DMS79 (cell line): ENCODE results near the gene SH2B2.
"Not testable (repeated sequence)": the region's sequence is repeated elsewhere in the genome, so short reads cannot be mapped to it uniquely, and the experiment has no call there.

Source experiments
- DNase-seq: peaks from one replicate; lab custom pipeline; 2025; lab: John Stamatoyannopoulos, UW

Gene SH2B2

GRCh38 chr7:102306916-102307677, 20.4 kb downstream of the SH2B2 start:
- DNase-seq, result no peak

DNA sequence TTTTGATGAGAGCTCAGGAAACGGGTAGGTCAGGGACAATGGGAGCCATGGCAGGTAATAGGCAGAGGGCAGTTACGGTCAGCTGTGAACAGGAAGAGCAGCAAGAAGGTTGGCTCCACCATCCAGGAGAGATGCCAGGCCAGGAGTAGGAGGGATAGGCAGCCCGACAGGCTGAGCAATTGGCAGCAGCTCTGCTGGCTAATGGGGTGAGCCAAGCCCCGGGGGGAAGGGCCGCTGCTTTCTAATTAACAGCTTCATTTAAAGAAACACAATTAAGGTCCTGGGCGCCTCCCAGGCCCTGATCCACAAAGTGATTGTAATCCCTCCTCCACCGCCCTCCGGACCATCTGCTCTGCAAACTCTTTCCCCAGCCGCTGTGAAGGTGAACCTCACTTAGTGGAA, 23.7 kb downstream of the SH2B2 start:
- DNase-seq, result no peak

DNA sequence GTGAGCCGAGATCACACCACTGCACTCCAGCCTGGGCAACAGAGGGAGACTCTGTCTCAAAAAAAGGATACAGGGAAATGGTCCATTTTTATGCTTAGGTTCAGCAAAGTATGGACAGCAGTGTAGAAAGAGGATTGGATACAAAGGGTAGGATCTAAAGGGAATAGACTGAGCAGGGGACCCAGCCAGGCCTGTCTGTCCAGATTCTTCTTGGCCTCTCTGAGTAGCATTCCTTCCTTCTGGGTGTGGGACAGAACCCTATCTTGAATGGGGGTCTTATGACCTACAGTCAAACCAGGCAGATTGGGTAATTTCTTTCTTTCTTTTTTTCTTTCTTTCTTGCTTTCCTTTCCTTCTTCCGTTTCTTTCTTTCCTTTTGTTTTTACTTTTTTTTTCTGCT, 25.6 kb downstream of the SH2B2 start:
- no peak for DNase-seq

DNA sequence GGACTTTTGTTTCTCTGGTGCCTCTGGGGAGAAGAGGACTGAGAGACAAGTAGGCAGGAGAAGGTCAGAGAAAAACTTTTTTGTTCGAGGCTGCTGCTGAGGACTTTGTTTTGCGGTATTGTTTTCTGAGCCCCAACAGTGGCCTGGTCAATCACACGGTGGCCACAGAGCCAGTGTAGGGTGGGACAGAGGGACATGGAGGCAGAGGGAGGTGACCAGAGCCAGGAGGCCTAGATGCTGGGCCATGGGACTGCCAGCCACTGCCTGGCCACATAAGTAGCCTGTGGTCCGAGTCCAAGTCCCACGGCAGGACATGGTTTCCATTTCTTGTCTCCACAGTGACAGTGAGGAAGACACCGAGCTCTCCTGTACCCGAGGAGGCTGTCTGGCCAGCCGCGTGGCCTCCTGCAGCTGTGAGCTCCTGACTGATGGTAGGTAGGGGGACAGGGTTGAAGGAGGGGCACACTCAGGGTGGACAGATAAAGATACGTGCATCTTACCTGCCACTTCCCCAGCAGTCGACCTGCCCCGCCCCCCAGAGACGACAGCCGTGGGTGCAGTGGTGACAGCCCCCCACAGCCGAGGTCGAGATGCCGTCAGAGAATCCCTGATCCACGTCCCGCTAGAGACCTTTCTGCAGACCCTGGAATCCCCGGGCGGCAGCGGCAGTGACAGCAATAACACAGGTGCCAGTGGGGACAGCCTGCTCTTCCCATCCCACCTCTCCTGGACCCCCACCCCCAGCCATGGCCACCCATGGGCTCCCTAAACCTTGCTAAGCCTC, 27.5 kb downstream of the SH2B2 start:
- DNase-seq, result no peak

DNA sequence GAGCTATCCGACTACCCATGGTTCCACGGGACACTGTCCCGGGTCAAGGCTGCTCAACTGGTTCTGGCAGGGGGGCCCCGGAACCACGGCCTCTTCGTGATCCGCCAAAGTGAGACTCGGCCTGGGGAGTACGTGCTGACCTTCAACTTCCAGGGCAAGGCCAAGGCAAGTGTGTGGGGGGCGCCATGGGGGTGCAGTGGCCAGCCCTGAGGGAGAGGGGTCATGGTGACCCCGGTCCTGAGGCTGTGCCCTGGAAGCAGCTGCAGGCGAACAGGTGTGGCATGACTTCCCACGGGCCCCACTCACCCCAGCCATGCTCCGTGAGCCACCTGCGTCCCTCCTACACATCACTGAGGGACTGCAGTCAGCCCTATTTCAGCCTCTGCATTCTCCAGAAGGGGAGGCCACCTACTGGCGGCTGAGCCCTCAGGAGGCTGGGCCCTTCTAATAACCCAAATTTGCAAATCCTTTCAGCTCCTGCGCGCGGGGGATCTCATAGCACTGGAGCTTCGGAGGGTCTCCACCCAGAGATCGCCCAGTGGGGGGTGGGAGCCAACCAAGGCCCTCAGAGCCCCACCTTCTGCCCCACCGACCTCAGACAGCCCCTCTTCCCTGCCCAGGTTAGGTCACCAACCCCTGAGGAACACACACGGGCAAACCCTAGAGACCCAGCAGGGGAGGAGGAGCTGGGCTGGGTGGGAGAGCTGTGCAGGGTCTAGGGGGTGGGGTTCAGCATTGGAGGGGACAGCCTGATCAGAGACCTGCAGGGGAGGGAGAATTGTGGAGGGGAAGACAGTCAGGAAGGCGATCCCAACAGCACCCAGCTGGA, 30.8 kb downstream of the SH2B2 start:
- DNase-seq, result no peak

- peak; percentile 4 for DNase-seq
Observed at GRCh38 chr7:102318482-102318971, 31.9 kb downstream of the SH2B2 start.

DNA sequence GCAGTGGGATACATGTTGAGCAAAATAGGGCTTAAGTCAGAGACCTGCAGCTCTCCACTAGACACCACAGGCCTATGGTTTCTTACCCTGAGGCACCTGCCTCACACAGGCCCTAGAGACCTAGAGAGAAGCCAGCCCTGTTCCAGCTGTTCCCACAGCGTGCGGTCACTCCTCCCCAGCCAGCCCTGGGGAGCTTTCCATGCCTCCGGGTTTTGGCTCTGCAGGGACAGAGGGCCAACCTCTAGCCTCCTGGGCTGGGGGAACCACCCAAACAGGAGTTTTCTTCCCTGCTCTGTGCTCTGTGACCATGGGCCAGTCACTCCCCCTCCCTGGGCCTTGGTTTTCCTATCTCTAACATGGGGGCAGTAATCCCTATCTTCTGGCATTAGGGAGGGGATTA, 33.0 kb downstream of the SH2B2 start:
- no peak for DNase-seq

- no peak for DNase-seq
Observed at GRCh38 chr7:102320181-102320580, 33.5 kb downstream of the SH2B2 start.

GRCh38 chr7:102320601-102321350, 34.1 kb downstream of the SH2B2 start:
- no peak for DNase-seq

DNA sequence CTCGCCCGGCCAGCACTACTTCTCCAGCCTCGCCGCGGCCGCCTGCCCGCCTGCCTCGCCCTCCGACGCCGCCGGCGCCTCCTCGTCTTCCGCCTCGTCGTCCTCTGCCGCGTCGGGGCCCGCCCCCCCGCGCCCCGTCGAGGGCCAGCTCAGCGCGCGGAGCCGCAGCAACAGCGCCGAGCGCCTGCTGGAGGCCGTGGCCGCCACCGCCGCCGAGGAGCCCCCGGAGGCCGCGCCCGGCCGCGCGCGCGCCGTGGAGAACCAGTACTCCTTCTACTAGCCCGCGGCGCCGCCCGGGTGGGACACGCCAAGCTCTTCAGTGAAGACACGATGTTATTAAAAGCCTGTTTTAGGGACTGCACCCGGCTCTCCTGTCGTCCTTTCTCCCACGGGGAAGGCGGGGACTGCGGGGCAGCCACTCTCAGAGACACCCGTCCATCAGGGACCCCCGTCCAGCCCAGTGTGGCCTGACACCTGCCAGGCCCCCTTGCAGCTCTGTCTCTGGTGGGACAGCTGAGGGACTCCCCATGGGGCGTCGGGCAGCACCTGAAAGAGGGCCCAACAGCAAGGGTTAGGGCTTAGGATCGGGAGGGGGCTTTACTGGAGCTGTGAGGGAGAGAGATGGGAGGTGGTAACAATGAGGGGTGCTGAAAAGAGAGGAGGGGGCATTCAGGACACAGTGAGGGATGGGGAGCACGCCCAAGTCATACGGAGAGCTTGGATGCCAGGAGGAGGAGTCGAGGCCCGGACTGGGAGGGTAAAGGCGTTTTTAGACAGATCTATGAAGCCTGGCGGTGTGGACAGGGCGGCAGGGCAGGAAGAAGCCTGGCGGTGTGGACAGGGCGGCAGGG, 34.9 kb downstream of the SH2B2 start:
- DNase-seq, result no peak

- no peak for DNase-seq
Observed at GRCh38 chr7:102322202-102322715, 35.6 kb downstream of the SH2B2 start.

DNA sequence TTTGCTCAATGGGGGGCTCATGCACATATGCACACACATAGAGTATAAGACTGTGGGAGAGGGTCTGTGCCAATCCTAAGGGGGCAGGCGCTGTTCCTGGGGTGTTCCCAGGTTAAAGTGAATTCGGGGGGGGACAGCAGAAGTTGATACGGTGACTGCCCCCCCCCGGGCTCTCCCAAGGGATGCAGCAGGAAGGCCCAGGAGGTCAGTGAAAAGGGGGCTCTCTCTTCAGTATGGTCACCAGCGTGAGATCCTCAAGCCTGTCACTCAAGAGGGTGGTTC, 37.2 kb downstream of the SH2B2 start:
- no peak for DNase-seq

DNA sequence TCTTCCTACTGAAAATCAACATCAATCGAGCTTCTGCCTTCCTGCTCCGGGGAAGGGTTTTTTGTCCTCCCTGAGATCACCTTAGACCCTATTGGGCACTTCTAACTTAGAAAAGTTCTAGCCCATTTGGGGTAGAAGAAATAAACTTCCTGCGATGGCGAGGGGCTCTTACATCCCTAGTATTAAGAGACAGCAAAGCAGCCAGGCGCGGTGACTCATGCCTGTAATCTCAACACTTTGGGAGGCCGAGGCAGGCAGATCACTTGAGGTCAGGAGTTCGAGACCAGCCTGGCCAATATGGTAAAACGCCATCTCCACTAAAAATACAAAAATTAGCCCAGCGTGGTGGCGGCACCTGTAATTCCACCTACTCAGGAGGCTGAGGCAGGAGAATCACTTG, 38.4 kb downstream of the SH2B2 start:
- DNase-seq, result not testable (repeated sequence)

GRCh38 chr7:102326157-102326889, 39.7 kb downstream of the SH2B2 start:
- DNase-seq, result no peak

DNA sequence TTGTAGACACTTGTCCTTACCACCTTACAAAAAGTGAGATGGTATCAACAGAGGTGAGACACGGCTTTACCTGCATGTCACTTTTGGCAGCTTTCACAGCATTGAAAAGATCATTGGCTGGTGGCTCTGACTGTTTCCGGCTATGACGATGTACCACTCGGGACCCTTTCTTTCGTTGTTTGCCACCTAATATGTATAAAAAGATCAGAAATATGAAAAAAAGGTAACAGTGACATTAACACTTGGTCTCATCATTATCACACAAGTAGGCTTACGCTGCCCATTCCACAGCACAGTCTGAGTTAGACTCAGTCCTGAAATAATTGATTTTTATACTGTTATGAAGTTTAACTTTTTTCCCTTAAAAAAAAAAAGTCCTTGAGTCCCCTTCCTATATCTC, 40.5 kb downstream of the SH2B2 start:
- not testable (repeated sequence) for DNase-seq

DNA sequence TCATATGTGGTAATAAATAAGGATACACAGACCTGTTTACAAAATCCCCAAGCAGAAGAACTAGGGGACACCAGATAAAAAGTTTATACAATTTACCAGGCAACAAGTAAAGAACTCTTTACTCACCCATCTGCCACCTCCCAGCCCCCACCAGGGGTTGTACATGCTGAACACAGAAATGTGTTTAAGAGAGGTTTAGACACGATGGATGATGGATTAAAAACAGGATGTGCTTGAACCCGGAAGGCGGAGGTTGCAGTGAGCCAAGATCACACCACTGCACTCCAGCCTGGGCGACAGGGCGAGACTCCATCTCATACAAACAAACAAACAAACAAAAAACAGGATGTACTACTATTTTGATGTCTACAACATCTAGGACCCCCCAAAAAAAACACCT, 42.2 kb downstream of the SH2B2 start:
- not testable (repeated sequence) for DNase-seq

DNA sequence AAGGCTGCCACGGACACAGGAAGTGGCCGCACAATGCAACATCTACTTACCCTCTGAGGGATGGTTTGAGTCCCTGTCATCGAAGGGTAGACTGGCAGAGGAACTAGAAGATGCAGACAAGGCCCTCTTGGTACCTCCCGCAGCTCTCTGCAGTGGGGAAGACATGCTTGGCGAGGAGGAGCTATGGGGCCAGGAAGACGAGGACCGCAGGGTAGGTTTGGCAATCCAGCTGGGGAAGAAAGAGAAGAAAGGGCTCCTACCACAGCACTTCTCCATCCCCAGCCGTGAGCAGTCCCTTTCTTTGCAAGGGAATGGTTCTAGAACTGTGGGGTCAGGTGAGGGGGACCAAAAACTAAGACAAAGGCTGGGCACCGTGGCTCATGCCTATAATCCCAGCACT, 42.7 kb downstream of the SH2B2 start:
- DNase-seq, result not testable (repeated sequence)

DNA sequence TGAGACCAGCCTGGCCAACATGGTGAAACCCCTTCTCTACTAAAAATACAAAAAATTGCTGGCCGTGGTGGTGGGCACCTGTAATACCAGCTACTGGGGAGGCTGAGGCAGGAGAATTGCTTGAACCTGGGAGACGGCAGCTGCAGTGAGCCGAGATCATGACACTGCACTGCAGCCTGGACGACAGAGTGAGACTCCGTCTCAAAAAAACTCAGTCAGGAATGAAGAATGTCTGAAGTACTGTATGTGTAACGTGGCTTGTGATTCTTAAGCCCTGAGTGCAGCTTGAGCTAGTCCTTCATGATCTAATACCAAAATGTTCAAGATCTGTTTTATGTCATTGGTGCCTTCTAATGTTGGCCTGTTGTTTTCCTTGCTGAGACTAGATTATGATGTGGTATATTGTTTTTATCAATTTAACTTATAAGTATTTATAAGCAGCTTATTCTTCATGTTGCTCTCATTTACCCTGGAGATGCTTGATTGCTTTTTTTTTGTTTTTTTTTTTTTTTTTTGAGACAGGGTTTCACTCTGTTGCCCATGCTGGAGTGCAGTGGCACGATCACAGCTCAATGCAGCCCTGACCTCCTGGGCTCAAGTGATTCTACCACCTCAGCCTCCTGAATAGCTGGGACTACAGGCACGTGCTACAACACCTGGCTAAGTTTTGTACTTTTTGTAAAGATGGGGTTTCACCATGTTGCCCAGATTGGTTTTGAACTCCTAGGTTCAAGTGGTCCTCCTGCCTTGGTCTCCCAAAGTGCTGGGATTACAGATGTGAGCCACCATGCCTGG, 44.2 kb downstream of the SH2B2 start:
- not testable (repeated sequence) for DNase-seq

GRCh38 chr7:102335574-102335973, 48.9 kb downstream of the SH2B2 start:
- not testable (repeated sequence) for DNase-seq
